HG03354 (cell line): ENCODE measurements around the gene ZNF784.
A peak's percentile ranks its signal among the peaks of the same experiment; 100 is the strongest.

Source experiments
- ATAC-seq: cut with Tn5 transposase; IDR thresholded peaks from one replicate; pipeline ENCODE4 v1.9.1; 2021; ENCODE audit warnings: mild to moderate bottlenecking; ENCODE audit not compliant: unreplicated experiment, poor library complexity, severe bottlenecking

The ZNF784 gene

GRCh38 chr19:55656988-55657747, 32.8 kb upstream of the ZNF784 start:
- no peak for ATAC-seq

GRCh38 chr19:55656552-55656951, 32.2 kb upstream of the ZNF784 start:
- ATAC-seq, result no peak

GRCh38 chr19:55655648-55656040, 31.3 kb upstream of the ZNF784 start:
- no peak for ATAC-seq

- ATAC-seq, result peak; percentile 40
Measured at GRCh38 chr19:55654868-55655647, 30.7 kb upstream of the ZNF784 start, which contains the start of gene U2AF2. Gene U2AF2, plus strand, starts transcription at chr19:55655035. Its CDS starts 70 bp downstream, at chr19:55655105.

- peak; percentile 66 for ATAC-seq
Measured at GRCh38 chr19:55654323-55654867, 30.0 kb upstream of the ZNF784 start.

GRCh38 chr19:55653651-55654322, 29.4 kb upstream of the ZNF784 start:
- ATAC-seq, result peak; percentile 49

GRCh38 chr19:55652311-55653128, 28.2 kb upstream of the ZNF784 start:
- ATAC-seq, result no peak

GRCh38 chr19:55651236-55651635, 26.9 kb upstream of the ZNF784 start:
- no peak for ATAC-seq

- no peak for ATAC-seq
Measured at GRCh38 chr19:55650602-55651230, 26.4 kb upstream of the ZNF784 start.

GRCh38 chr19:55650126-55650557, 25.8 kb upstream of the ZNF784 start:
- ATAC-seq, result no peak

GRCh38 chr19:55649268-55650125, 25.1 kb upstream of the ZNF784 start:
- ATAC-seq, result no peak

- ATAC-seq, result no peak
Measured at GRCh38 chr19:55648585-55649267, 24.4 kb upstream of the ZNF784 start.

GRCh38 chr19:55647732-55648584, 23.6 kb upstream of the ZNF784 start, which contains the start of gene CCDC106:
Gene CCDC106, plus strand, starts transcription at chr19:55648212. Its CDS starts 835 bp downstream, at chr19:55649047.
- ATAC-seq, result peak; percentile 32

GRCh38 chr19:55646889-55647731, 22.7 kb upstream of the ZNF784 start:
- no peak for ATAC-seq

GRCh38 chr19:55645512-55645881, 21.1 kb upstream of the ZNF784 start:
- ATAC-seq, result no peak
